ENCODE data around the gene RIC8A.
A peak's percentile ranks its signal among the peaks of the same experiment; 100 is the strongest.
"Not testable (repeated sequence)": the region's sequence is repeated elsewhere in the genome, so short reads cannot be mapped to it uniquely, and the experiment has no call there.

RIC8A gene

GRCh38 chr11:218815-219593, 11.5 kb downstream of the RIC8A start:
- DNase-seq (ENCODE audit: low read depth, low spot score), result no peak

GRCh38 chr11:220641-221215, 13.2 kb downstream of the RIC8A start:
- not testable (repeated sequence) for DNase-seq (ENCODE audit: low read depth, low spot score)

GRCh38 chr11:221539-221938, 14.0 kb downstream of the RIC8A start:
- no peak for DNase-seq (ENCODE audit: low read depth, low spot score)

GRCh38 chr11:221998-222789, 14.7 kb downstream of the RIC8A start:
- no peak for DNase-seq (ENCODE audit: low read depth, low spot score)

GRCh38 chr11:223026-223789, 15.7 kb downstream of the RIC8A start:
- DNase-seq (ENCODE audit: low read depth, low spot score), result no peak

GRCh38 chr11:223884-224283, 16.4 kb downstream of the RIC8A start:
- DNase-seq (ENCODE audit: low read depth, low spot score), result no peak

DNA sequence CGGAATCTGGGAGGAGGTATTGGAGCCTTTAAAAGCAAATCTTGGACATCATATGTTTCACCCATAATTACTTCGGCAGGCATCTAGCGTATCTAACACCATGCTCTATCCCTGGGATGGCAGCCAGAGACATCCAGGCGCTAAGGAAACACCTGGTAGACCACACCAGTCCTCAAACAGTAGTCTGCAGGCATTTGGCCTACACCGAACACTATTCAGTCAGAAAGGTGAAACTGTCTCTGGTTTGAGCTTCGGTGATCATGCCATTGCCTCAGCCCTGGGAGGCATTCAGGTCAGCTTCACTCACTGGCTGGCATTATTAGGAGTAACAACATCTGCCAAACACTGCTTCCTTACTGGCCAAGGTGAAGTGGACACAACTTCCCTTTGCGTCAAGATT, 16.9 kb downstream of the RIC8A start:
- no peak for DNase-seq (ENCODE audit: low read depth, low spot score)

- DNase-seq (ENCODE audit: low read depth, low spot score), result no peak
These were observed 18.4 kb downstream of the RIC8A start for GRCh38 chr11:225734-226453.

DNA sequence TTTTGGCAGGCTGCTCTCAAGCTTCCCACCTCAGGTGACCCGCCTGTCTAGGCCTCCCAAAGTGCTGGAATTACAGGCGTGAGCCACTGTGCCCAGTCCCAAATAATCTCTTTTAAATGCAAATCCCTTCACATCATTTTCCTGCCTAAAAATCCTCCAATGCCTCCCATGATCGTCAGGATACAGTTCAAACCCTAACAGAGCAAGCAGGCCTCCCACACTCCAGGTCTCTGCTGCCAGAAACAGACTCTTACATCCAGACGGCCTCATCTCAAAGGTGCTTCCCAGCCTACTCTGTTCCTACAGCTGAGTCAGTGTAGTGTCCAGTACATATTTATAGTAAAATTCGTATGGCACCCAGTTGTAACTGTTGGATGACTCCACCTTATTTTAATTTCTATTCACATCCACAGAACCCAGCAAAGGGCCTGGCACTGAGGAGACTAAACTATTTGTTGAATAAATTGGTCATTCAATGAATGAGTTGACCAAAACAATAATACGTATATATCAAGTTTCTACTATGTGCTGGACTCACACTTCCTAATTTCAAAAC, 20.4 kb downstream of the RIC8A start:
- no peak for DNase-seq (ENCODE audit: low read depth, low spot score)

DNA sequence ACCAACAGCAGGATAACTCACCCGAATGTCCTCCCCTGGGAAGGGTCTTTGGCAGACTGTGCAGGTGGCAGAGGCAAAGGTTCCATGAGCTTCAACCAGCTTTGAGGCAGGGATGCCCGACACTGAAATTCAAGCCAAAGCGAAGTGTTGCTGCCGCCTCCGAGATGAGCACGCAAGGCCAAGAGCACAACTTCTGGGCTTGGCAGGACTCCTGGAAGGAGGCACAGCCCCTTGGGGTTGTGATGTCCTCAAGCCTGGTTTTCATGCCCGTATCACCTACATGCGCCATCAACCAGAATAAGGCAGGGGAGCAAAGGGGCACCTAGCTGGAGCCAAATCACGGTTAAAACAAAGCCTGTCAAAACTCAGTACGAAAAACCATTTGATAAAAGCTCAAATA, 22.9 kb downstream of the RIC8A start:
- no peak for DNase-seq (ENCODE audit: low read depth, low spot score)

DNA sequence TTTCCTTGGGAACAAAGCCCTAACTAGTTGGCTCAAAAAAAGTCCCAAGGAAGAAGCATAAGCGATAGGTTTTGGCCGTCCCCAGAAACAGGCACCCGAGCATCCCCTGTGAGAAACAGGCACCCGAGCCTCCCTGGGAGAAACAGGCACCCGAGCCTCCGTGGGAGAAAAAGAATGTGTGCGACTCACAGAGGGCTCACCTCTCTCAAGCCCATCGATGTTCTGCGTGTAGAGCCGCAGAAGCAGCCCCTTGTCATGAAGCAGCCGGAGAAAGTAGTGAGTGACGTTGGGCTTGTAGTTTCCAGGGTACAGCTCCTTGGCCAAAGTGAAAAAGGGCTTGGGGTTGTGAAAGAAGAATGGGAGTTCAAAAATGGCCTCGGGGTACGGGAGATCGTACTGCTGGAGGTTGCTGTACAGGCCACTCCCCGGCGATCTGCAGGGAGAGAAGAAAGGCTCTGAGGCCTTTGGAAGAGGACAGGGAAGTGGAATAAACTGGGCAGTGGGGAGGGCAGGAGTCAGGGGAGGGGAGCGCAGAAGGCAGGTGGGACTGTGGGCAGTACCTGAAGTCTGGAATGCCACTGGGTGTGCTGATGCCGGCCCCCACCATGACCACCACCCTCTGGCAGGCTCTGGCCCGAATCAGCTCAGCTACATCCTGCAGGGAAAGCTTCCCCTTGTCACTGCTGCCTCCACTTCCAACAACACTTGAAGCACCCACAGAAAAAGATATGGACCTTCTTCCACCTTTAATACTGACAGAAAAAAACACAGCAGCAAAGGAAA, 25.5 kb downstream of the RIC8A start:
- no peak for DNase-seq (ENCODE audit: low read depth, low spot score)

DNA sequence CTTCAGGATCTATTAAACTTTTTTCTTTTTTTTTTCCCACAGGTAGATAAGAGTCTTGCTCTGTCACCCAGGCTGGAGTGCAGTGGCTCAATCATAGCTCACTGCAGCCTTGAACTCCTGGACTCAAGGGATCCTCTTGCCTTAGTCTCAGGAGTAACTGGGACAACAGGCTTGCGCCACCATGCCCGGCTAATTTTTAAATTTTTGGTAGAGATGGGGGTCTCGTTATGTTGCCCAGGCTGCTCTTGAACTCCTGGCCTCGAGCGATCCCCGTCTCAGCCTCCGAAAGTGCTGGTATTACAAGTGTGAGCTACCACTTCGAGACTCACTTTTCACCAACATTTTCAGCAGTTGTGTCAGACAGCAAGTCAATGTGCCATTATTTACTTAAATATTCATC, 27.7 kb downstream of the RIC8A start:
- DNase-seq (ENCODE audit: low read depth, low spot score), result no peak

DNA sequence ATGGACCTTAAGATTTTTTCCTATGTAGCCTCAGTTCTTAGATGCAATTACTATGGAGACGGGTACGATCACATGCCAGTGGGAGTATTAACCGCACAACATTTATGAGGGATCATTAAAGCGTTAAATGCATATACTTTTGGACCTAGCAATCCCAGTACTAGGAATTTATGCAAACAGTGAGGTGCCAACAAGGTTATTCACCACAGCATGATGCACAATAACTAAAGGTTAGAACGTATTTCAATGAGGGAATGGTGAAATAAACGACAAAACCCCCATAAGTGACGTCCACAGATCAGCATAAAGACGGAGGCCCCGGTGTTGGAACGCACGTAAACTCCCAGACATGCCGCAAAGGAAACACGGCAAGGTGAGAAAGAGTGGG, 28.1 kb downstream of the RIC8A start:
- no peak for DNase-seq (ENCODE audit: low read depth, low spot score)

GRCh38 chr11:235997-236773, 28.7 kb downstream of the RIC8A start, which contains the start of gene SIRT3:
Gene SIRT3, minus strand, starts transcription at chr11:236342. Its CDS starts 14 bp downstream, at chr11:236328.
- peak; percentile 24 for DNase-seq (ENCODE audit: low read depth, low spot score)

DNA sequence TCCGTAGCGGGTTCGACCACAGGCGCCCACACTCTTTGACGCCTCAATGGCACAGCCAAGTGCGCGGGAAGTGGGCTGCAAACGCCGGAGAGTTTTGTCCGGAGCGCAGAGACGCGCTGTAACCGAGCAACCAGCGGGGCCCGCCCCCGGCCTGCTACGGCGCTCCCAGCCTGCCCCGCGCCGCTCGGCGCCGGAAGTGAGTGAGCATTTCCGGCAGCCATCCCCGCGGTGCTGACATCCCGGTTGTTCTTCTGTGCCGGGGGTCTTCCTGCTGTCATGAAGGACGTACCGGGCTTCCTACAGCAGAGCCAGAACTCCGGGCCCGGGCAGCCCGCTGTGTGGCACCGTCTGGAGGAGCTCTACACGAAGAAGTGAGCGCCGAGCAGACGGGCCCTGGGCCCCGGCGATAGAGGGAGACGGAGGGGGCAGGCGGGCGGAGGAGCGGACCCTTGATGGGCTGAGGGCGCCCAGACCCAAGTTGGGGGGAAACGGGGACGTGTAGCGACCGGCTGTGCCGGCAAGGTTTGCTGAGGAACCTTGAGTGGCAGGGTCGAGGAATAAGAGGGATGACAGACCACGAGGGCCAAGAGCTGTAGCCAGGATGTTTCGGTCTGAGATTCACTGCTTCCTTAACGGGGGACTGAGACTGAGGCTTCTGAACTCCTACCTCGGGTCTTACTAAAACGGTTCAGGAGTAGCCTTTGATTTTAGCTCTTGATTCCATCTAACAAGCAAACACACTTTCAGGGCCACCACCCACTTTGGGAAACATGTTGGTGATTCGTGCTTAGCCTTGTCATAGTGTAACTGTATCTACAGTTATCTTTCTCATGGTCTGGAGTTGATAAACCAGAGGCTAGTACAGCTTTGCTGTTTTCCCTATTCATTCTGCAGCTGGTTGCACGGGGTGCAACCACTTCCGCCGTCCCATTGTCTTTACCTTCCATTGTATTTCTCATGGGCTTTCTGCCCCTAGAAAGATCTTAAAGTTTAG, 29.6 kb downstream of the RIC8A start, which contains the start of gene PSMD13:
PSMD13 (plus strand) TSS at position 203 of the 994 bp plus-strand sequence; CDS start at position 277, 74 bp downstream.
- DNase-seq (ENCODE audit: low read depth, low spot score), result peak; percentile 62

GRCh38 chr11:238346-238745, 30.8 kb downstream of the RIC8A start:
- DNase-seq (ENCODE audit: low read depth, low spot score), result not testable (repeated sequence)

GRCh38 chr11:240315-240714, 32.8 kb downstream of the RIC8A start:
- no peak for DNase-seq (ENCODE audit: low read depth, low spot score)

GRCh38 chr11:241634-242033, 34.1 kb downstream of the RIC8A start:
- no peak for DNase-seq (ENCODE audit: low read depth, low spot score)
